Breast epithelium (tissue), 4 donors: ENCODE measurements around the gene RBM27. TPM values are rescaled to one million over a fixed set of nuclear protein-coding genes. Genes with fewer than 3 reads are reported as not detected.

Source experiments
- DNase-seq, 2 donors: peaks; one replicate each; pipeline ENCODE4 v3.0.0-alpha.2; 2019; ENCODE audit warnings: low spot score in 2 of 2
- H3K27ac ChIP-seq, 2 donors: fragments of 200-600 bp; sonication (generic) in 1 of 2; one replicate each; pipeline ENCODE4 v1.5.1; 2016 to 2019; ENCODE audit warnings: mild to moderate bottlenecking in 1 of 2
- H3K27me3 ChIP-seq, 2 donors: fragments of 200-600 bp; sonication (generic) in 1 of 2; one replicate each; pipeline versions ENCODE4 v1.5.1 to v1.6.0; 2017 to 2019; ENCODE audit warnings: control low read depth in 1 of 2, mild to moderate bottlenecking in 1 of 2
- H3K36me3 ChIP-seq: fragments of 200-600 bp; one replicate; pipeline ENCODE4 v1.5.1; 2019
- H3K4me1 ChIP-seq, 2 donors: fragments of 200-600 bp; sonication (generic); one replicate each; pipeline ENCODE4 v1.5.1; 2016 to 2019; ENCODE audit warnings: control low read depth in 1 of 2
- H3K4me3 ChIP-seq, 3 donors: fragments of 200-600 bp; sonication (generic); 1 replicate in 2 of 3; 2 replicates in 1 of 3; pipeline ENCODE4 v1.5.1; 2016 to 2019; ENCODE audit warnings: mild to moderate bottlenecking in 3 of 3, moderate library complexity in 2 of 3
- H3K9me3 ChIP-seq, 2 donors: fragments of 200-600 bp; sonication (generic) in 1 of 2; one replicate each; pipeline ENCODE4 v1.5.1; 2016 to 2019; ENCODE audit warnings: control low read depth in 1 of 2
- POLR2A ChIP-seq: fragments of 450-650 bp; IDR thresholded peaks from one replicate; pipeline ENCODE4 v1.6.1; 2016; ENCODE audit warnings: antibody characterized with exemption, mild to moderate bottlenecking, moderate library complexity
- POLR2AphosphoS5 ChIP-seq, 3 donors: sonication (generic); formaldehyde crosslinking; IDR thresholded peaks; one replicate each; pipeline ENCODE4 v1.6.1; 2017; ENCODE audit warnings: antibody characterized with exemption in 3 of 3
- intact Hi-C: fragments of 100-400 bp; cut with DNase I; formaldehyde crosslinking; loops from one replicate; pipeline ENCODE4 v1.15.1; 2023; ENCODE audit warnings: low total_unique reads
- total RNA-seq, 3 donors: library from RNA; depleted of rRNA; stranded (reverse); fragments of >200 nt; gene quantifications; one replicate each; pipeline ENCODE4 v1.1.0, GENCODE V29; 2016
- TF ChIP-seq, protein P1 (sequence below), 3 donors: fragments of 450-650 bp; IDR thresholded peaks; one replicate each; pipeline ENCODE4 v1.5.1; 2016 to 2017; ENCODE audit warnings: antibody characterized with exemption in 3 of 3, mild to moderate bottlenecking in 3 of 3, moderate library complexity in 3 of 3

RBM27 gene
- total RNA-seq, 3 donors from 2014 or later, result 20.6 to 32.3 (median 31.8) TPM

- DNase-seq, result no peak
- Histone ChIP-seq H3K9me3 (no peaks in the 10 kb centered on the region), H3K27me3 (no peaks in the 10 kb centered on the region), H3K4me3 (no peak overlapping the region), H3K4me1 (no peaks in the 10 kb centered on the region), H3K36me3 (peaks cover 7% of the 10 kb centered on the region), H3K27ac (no peak overlapping the region)
- TF ChIP-seq, protein P1, sequence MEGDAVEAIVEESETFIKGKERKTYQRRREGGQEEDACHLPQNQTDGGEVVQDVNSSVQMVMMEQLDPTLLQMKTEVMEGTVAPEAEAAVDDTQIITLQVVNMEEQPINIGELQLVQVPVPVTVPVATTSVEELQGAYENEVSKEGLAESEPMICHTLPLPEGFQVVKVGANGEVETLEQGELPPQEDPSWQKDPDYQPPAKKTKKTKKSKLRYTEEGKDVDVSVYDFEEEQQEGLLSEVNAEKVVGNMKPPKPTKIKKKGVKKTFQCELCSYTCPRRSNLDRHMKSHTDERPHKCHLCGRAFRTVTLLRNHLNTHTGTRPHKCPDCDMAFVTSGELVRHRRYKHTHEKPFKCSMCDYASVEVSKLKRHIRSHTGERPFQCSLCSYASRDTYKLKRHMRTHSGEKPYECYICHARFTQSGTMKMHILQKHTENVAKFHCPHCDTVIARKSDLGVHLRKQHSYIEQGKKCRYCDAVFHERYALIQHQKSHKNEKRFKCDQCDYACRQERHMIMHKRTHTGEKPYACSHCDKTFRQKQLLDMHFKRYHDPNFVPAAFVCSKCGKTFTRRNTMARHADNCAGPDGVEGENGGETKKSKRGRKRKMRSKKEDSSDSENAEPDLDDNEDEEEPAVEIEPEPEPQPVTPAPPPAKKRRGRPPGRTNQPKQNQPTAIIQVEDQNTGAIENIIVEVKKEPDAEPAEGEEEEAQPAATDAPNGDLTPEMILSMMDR (IDR thresholded peaks at IDR 0.05), result no peak
- TF ChIP-seq POLR2A (no peak), POLR2AphosphoS5 (IDR thresholded peaks at IDR 0.05) (no peak)
- intact Hi-C loops, result no loop called here
These were observed 45.2 kb downstream of the RBM27 start for GRCh38 chr5:146248561-146248960.

DNA sequence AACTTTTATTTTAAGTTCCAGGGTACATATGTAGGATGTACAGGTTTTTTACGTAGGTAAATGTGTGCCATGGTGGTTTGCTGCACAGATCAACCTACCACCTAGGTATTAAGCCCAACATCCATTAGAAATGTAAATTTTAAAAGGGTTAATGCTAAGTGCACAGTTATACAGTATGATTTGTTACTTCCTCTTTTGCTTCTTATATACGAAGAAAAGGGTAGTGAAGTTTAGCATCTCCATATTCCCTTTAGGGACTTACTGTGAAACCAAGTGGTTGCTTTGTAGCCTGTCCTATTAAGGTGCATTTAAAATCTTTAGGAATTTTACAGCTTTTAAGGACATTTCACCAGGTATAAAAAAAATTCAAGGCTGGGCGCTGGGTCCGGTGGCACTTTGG, 46.4 kb downstream of the RBM27 start:
- Histone ChIP-seq H3K36me3 (peaks cover 7% of the 10 kb centered on the region), H3K27me3 (no peaks in the 10 kb centered on the region), H3K4me1 (no peaks in the 10 kb centered on the region), H3K9me3 (no peaks in the 10 kb centered on the region), H3K27ac (no peak overlapping the region), H3K4me3 (no peak overlapping the region)
- no peak for TF ChIP-seq POLR2AphosphoS5 (IDR thresholded peaks at IDR 0.05)
- TF ChIP-seq, protein P1 (IDR thresholded peaks at IDR 0.05), result no peak
- no peak for TF ChIP-seq POLR2A
- intact Hi-C loops, result no loop called here
- DNase-seq, result no peak

Other genes starting within 250 kb of the RBM27 start
- gene PLAC8L1, start 98.0 kb upstream of the RBM27 start, total RNA-seq, result not detected
- gene LARS1, start 21.0 kb upstream of the RBM27 start, total RNA-seq, result 100 to 1,000 TPM in 1 of 3 donors, 10 to 100 TPM in 2; 65.6 to 111 (median 89.9) TPM
- under 1 TPM in 1 of 3 donors, not detected in 2; 0.15 TPM for gene POU4F3, start 135.2 kb downstream of the RBM27 start, total RNA-seq
- gene TCERG1, start 243.7 kb downstream of the RBM27 start, total RNA-seq, result 100 to 1,000 TPM in 1 of 3 donors, 10 to 100 TPM in 2; 48.0 to 119 (median 79.3) TPM